Cardiac muscle cell (in vitro differentiated cells and primary cell): ENCODE results near the gene FCHSD1. TPM values are rescaled to one million over a fixed set of nuclear protein-coding genes. Genes with fewer than 3 reads are reported as not detected.

Experiments used
- DNase-seq, 2 donors: peaks; one replicate each; pipeline versions ENCODE4 v3.0.0 to v3.0.0-alpha.2; 2010 to 2017; ENCODE audit warnings: low read depth in 1 of 2, low spot score in 1 of 2
- H3K27ac ChIP-seq: fragments of 200-600 bp; sonication (generic); 2 replicates; pipeline ENCODE4 v1.5.1; 2016
- H3K27me3 ChIP-seq: fragments of 200-600 bp; sonication (generic); 2 replicates; pipeline ENCODE4 v1.6.0; 2016; ENCODE audit warnings: control low read depth
- H3K36me3 ChIP-seq: fragments of 200-600 bp; sonication (generic); 2 replicates; pipeline ENCODE4 v1.5.1; 2016; ENCODE audit warnings: control low read depth
- H3K4me1 ChIP-seq: fragments of 200-600 bp; sonication (generic); 2 replicates; pipeline ENCODE4 v1.8.1; 2017; ENCODE audit warnings: low read depth, mild to moderate bottlenecking, mixed run types
- H3K4me3 ChIP-seq: fragments of 200-600 bp; sonication (generic); 2 replicates; pipeline ENCODE4 v1.5.1; 2016; ENCODE audit warnings: mild to moderate bottlenecking
- H3K9me3 ChIP-seq: fragments of 200-600 bp; sonication (generic); 2 replicates; pipeline ENCODE4 v1.5.1; 2017; ENCODE audit warnings: low read depth, mild to moderate bottlenecking, control low read depth
- polyA plus RNA-seq: library from polyadenylated mRNA; unstranded; fragments of >200 nt; fragmentation: Nextera tagmentation; extraction: Ambion mirVana; gene quantifications from 2 replicates; pipeline ENCODE4 v1.2.1, GENCODE V29; 2016
- total RNA-seq: library from RNA; depleted of rRNA; stranded (reverse); fragments of >200 nt; gene quantifications from 2 replicates; pipeline ENCODE4 v1.2.3, GENCODE V29; 2016
- TF ChIP-seq, protein P1 (sequence below): IDR thresholded peaks from 2 replicates; pipeline ENCODE4 v1.5.1; 2012; ENCODE audit warnings: low read depth, mild to moderate bottlenecking, low read length

Gene FCHSD1
- total and polyA plus RNA-seq, 2 experiments from 2014 or later = 7.8 to 24.9 TPM

GRCh38 chr5:141680178-141680577 lies 29.0 kb upstream of the FCHSD1 start:
- Histone ChIP-seq H3K36me3 (no peaks in the 10 kb centered on the region), H3K27me3 (no peaks in the 10 kb centered on the region), H3K4me3 (no peak overlapping the region), H3K27ac (no peak overlapping the region), H3K4me1 (peaks cover 13% of the 10 kb centered on the region), H3K9me3 (no peaks in the 10 kb centered on the region)
- no peak for DNase-seq
- TF ChIP-seq, protein P1, sequence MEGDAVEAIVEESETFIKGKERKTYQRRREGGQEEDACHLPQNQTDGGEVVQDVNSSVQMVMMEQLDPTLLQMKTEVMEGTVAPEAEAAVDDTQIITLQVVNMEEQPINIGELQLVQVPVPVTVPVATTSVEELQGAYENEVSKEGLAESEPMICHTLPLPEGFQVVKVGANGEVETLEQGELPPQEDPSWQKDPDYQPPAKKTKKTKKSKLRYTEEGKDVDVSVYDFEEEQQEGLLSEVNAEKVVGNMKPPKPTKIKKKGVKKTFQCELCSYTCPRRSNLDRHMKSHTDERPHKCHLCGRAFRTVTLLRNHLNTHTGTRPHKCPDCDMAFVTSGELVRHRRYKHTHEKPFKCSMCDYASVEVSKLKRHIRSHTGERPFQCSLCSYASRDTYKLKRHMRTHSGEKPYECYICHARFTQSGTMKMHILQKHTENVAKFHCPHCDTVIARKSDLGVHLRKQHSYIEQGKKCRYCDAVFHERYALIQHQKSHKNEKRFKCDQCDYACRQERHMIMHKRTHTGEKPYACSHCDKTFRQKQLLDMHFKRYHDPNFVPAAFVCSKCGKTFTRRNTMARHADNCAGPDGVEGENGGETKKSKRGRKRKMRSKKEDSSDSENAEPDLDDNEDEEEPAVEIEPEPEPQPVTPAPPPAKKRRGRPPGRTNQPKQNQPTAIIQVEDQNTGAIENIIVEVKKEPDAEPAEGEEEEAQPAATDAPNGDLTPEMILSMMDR = no peak

DNA sequence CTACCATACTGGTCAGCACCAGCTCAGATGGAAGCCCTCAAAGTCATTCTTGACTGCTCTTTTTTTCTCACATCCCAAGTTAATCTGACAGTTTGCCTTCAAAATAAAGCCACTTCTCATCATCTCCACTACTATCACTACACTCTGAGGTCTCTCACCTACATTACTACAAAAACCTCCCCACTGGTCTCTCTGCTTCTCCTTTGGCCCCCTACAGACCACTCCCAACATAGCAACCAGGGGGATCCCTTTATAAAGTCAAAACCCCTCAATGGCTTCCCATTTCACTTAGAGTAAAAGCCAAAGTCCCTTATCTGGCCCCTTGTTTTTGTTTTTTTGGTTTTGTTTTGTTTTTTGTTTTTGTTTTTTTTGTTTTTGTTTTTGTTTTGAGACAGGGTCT lies 26.2 kb upstream of the FCHSD1 start:
- Histone ChIP-seq H3K9me3 (no peaks in the 10 kb centered on the region), H3K4me1 (peaks cover 11% of the 10 kb centered on the region), H3K4me3 (no peak overlapping the region), H3K36me3 (no peaks in the 10 kb centered on the region), H3K27ac (no peak overlapping the region), H3K27me3 (no peaks in the 10 kb centered on the region)
- TF ChIP-seq, protein P1 = peak; percentile 35
- DNase-seq = peak in 1 of 2 donors; percentile 42

- H3K27me3 ChIP-seq = no peaks in the 10 kb centered on the region
- TF ChIP-seq, protein P1 = no peak
- H3K36me3 ChIP-seq = no peaks in the 10 kb centered on the region
- no peak overlapping the region for H3K4me3 ChIP-seq
- H3K9me3 ChIP-seq = no peaks in the 10 kb centered on the region
- H3K27ac ChIP-seq = no peak overlapping the region
- no peak for DNase-seq
- H3K4me1 ChIP-seq = peaks cover 8% of the 10 kb centered on the region
Observed at GRCh38 chr5:141675672-141676071, 24.5 kb upstream of the FCHSD1 start.

- Histone ChIP-seq H3K9me3 (no peaks in the 10 kb centered on the region), H3K4me3 (no peak overlapping the region), H3K27me3 (no peaks in the 10 kb centered on the region), H3K4me1 (peaks cover 8% of the 10 kb centered on the region), H3K27ac (no peak overlapping the region), H3K36me3 (no peaks in the 10 kb centered on the region)
- DNase-seq = no peak
- TF ChIP-seq, protein P1 = no peak
Observed at GRCh38 chr5:141674747-141675146, 23.5 kb upstream of the FCHSD1 start.

DNA sequence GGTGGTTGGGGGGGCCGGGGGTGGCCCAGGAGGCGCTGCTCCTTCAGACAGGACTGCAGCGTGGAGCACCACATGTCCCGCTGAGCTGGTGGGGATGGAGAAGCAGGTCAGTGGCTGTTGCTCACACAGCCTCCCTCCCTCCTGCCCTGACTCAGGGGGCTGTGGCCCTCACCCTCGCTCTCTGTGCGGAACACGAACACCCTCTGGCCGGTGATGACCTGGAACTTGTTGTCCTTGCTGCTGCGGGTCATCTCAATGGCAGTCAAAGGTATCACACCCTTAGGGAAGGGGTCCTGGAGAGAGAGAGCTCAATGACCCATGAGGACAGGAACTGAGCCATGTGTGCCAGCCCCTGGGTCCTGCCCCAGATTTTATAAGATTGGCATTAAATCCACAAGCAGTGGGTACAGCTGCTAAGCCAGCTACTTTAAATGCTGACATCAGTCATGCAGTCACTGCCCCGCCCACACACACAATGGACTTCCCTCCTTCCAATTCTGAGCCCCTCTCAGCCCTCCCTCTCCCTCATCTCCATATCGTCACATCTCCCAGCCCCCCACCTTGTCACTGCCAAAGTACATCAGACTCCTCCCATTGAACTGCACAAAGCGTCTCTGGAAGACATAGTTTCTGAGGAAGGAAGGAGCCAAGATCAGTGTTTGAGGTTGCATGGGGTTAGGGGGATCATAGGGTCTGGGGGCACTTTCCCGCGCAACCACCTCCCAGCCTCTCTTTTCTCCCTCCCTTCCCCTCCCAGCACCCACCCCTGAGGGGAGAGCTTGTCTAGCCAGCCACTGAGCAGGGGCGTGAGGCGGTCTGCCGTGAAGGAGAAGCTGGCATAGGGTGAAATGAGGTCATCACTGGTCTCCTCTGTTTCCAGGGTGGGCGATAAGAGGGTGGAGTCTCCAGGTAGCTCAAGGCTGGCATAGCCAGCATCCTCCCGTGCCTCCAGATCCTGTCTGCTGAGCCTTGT lies 21.9 kb upstream of the FCHSD1 start:
- DNase-seq = no peak
- TF ChIP-seq, protein P1 = no peak
- Histone ChIP-seq H3K27me3 (no peaks in the 10 kb centered on the region), H3K4me1 (peaks cover 8% of the 10 kb centered on the region), H3K36me3 (no peaks in the 10 kb centered on the region), H3K27ac (no peak overlapping the region), H3K9me3 (no peaks in the 10 kb centered on the region), H3K4me3 (no peak overlapping the region)
